ENCODE data around the gene AFF3.
A peak's percentile ranks its signal among the peaks of the same experiment; 100 is the strongest.

AFF3 gene

DNA sequence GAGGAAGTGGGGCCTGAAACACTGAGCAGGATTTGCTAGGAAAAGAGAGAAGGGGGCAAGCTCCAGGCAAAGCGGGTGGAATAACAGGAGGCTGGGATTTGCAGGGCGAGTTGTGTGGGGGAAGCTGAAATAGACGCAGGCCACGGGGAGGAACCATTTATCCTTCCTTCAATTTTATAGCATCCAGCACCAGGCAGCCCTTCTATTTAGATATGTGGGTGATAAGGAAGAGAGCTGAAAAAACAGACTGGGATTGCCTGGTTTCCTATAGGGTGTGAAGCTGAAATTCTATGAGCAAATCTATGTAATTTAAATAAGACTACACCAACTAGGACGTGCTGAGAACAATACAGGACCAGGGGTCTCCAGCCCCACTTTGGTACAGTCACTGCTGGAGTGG is 520.6 kb downstream of the AFF3 start:
- DNase-seq: no peak

DNA sequence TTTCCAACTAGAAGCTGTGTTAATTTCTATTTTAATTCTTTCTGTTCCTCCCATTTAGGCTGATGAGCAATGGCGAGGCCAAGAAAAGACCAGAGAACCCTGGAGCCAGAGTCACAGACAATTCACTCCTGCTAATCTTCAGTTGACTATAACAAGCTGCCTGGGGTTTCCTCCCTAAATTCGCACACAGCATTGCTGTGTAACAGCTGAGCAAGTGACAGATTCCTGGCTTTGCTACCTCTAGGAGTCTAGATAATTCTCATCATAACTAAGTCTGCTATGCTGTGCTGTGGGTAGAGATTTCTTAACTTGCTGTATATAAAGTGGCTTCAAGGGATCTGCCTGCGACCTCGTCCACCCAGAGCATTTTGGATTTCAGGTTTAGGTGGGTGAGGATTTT is 521.3 kb downstream of the AFF3 start:
- no peak for DNase-seq

DNA sequence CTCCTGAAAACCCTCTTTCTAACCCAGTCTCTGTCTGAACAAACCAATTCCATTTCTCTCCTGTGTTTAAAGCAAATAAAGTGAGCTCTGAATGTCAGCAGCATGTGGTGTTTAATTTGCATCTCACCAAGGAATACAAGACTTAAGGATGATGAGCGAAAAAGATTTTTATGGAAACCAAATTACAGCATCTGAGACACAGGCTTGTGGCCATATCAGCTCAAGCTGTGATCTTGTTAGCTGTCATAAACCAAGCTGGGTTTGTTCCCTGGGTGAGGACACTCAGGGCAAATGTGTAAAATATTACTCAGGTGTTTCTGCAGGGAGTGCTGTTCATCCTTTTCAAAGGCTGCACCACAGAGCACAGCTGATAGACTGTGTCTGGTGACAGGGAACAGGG is 523.2 kb downstream of the AFF3 start:
- peak; percentile 51 for DNase-seq

DNA sequence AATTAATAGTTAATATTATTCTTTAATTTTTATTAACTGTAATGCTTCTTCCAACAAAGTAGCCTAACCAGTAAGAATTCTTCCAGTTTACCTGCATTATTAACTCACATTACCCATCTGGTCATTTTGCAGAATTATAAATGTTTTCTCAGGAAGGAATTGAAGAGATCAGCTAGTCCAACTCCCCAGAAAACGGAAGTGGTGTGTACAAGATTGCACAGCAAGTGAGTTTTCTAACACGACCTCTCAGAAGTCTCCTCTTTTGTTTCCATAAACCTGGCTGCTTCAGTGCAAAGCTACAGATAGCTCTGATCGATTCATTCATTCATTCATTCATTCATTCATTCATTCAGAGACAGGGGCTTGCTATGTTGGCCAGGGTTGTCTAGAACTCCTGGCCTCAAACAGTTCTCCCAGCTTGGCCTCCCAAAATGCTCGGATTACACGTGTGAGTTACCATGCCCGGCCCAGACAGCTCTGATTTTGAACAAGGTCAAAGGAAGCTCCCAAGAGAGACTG is 523.8 kb downstream of the AFF3 start:
- DNase-seq: no peak

DNA sequence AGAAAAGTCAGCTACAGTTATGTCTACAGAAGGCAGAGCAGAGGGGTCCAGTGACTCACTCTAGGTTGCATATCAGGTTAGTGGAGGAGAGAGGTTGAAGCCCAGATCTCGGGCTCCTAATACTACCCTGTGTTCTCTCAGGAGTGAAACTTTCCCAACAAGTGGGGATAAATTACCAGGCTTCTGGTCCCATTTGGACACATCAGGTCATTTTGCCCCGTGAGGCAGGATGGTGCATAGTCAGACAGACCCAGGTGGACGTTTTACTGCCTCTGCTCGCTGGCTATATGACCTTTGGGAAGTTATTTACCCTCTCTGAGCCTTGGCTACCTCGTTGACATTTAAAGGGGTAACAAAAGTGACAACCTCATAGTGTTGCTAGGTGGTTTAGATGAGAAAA is 524.6 kb downstream of the AFF3 start:
- DNase-seq: peak; percentile 9

DNA sequence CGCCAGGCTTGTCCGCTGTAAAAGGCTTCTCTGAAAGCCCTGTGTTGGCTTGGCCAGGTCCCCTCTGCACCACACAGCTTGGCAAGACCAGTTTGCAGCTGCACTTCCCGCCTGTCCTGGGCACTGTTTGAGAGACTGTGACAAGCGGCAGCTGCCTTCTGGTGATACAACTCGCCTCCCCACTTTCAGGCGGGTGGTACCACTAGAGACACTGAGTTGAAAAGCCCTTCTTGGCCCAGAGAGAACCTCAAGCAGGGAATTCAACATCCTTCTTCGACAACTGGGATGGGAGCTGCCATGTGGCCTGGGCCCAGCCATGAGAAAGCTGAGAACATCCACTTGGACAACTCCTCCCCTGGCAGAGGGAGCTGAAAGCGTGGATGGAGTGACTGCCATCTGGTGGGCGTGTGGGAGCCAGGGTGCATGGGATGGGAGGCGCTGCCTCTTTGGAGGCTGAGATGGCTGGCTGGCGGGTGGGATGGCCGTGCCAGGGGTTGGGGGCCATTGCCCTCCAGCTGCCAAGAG is 527.1 kb downstream of the AFF3 start:
- DNase-seq: peak; percentile 68

DNA sequence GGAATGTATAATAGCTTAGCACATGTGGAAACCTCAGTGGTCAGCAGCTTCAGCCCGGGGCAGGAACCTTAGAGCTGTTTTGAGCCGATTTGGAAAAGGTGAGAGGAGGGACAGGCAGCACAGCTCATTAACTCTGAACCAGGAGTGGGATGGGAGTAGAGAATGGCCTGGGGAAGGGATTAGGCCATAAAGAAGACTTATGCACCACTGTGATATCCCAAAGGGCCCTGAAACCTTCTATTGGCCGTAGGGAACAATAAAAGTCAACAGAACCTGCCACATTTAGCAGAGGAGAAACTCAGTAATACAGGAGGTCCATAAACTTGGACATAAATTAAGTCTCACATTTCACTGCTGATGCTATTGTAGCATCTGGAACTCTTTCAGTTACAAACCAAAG is 528.4 kb downstream of the AFF3 start:
- DNase-seq: peak; percentile 94

DNA sequence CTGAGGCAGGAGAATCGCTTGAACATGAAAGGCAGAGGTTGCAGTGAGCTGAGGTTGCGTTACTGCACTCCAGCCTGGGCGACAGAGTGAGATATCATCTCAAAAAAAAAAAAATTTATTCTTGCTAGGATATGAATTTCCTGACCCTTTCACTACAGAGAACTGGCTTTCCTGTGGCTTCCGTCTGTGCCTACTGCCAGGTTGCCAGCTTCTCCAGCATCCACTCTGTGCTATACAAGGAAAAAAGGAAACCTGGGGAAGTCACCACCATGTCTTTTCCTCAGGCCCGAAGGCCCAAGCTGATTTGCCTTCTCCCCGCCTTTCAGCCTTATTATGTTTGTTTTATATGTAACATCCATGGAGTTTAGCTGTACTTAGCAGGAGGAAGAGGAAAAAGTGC is 530.6 kb downstream of the AFF3 start:
- DNase-seq: no peak

DNA sequence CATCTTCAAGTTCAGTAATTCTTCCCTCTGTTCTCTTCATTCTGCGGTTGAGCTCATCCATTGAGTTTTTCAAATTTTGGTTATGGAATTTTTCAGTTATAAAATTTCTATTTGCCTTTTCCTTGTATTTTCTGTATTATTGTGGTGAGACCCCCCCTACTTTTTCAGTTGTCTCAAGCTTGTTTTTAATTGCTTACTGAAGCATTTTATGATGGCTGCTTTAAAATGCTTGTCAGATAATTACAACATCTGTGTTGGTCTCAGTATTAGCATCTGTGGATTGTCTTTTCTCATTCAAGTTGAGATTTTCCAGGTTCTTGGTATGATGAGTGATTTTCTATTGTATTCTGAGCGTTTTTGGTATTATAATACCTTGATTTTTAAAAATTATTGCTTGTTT is 531.4 kb downstream of the AFF3 start:
- no peak for DNase-seq

DNA sequence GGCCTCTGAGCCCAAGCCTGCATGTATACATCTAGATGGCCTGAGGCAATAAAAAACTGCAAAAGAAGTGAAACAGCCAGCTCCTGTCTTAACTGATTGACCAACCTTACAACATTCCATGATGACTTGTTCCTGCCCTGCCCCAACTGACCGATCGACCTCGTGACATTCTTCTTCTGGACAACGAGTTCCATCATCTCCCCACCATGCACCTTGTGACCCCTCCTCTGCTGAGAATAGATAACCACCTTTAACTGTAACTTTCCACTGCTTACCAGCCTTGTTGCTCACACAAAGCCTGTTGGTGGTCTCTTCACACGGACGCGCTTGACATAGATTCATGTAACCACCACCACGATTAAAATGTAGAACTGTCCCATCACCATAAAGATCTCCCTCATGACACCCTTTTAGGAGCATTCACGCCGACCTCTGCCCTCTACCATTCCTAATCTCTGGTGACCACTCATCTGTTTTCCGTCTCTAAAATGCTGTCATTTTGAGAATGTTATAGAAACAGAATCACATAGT is 532.5 kb downstream of the AFF3 start:
- no peak for DNase-seq

DNA sequence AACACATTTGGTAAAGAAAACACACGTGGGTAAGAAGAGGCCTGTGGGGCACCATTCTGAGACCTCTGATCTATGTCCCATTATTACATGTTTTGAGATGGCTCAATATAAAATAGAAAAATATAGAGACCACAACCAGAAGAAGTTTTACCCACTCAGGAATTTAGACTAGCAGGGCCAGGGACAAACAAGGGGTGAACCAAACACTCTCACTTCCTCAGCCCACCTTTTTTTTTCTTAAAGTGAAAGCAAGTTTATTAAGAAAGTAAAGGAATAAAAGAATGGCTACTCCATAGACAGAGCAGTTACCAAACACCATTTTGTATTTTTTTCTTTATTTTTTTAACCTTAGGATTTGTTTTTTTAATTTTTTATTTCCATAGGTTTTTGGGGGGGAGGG is 533.5 kb downstream of the AFF3 start:
- no peak for DNase-seq

DNA sequence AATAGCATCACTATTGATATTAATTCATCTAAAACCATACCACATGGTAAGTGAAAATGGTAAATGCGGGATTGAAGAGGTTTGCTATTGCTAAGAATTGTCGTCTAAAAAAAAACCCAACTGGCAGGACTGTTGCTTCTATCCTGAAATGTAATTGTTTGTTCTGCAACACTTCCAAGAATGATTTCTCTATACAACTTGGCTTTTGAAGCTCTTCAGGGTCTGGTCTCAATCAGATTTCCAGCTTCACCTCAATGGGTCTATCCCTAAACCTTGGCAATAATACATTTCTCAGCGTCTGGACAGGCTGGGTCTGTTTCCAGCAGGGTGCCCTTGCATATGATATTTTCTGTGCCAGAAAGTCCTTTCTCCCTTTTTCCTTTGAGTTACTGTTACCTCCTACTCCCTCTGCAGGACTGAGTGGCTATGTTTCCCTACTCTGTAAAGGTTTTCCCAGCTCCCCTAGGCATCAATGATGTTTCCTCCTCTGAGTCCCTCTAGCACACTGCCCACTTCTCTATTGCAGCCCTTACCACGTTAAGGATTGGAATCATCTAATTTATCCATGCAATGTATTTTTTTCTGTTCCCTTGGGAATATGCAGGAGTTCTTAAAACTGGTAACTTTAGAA is 534.4 kb downstream of the AFF3 start:
- DNase-seq: peak; percentile 53

DNA sequence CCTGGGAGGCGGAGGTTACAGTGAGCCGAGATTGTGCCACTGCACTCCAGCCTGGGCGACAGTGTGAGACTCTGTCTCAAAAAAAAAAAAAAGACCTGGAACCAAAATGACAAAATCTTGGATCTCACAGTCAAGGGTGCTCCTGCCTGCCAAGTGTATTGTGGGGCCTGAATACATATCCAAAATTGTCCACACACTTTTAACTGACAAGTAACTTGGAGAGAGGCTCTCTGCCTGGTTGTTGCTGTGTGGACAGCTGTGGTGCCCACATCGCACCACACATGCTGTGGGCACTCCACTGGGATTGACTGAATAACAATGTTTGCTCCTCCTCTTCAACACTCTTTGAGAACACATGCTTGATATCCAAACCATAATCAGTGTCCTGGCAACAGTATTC is 534.9 kb downstream of the AFF3 start:
- no peak for DNase-seq

DNA sequence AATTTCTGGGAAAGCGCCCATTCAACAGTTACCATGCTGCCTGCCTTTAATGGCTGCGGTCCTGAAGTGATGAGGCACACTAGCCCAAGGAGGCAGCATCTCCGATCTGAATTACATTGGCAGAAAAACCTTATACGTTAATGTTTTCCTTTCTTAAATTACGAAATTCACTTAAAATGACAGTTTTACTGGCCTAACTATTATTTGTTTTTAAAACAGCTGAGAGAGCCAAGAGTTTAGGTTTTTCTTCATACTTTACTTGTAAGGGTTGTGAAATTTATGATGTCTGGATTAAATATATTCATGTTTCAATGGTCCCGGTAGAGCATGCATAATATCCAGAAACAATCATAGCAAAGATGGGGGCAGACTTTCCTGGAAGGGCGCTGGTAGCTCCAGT is 537.4 kb downstream of the AFF3 start:
- no peak for DNase-seq

DNA sequence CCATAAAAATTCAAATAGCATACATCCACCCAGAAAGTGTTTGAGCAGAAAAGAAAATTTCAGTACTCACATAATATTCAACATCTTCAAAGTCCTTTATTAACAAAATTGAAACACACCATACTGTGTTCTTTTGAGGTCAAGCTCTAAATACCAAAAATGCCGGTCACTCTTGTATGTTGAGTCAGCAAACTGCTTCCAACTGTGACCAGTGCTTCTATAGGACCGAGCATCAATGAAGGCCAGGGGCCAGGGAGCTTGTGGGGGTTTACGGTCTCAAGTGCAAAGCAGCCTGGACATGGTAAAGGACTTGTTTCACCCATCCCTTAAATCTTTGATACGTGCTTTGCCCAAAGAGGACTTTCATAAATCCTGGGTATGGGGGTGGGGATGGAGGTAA is 539.9 kb downstream of the AFF3 start:
- no peak for DNase-seq

DNA sequence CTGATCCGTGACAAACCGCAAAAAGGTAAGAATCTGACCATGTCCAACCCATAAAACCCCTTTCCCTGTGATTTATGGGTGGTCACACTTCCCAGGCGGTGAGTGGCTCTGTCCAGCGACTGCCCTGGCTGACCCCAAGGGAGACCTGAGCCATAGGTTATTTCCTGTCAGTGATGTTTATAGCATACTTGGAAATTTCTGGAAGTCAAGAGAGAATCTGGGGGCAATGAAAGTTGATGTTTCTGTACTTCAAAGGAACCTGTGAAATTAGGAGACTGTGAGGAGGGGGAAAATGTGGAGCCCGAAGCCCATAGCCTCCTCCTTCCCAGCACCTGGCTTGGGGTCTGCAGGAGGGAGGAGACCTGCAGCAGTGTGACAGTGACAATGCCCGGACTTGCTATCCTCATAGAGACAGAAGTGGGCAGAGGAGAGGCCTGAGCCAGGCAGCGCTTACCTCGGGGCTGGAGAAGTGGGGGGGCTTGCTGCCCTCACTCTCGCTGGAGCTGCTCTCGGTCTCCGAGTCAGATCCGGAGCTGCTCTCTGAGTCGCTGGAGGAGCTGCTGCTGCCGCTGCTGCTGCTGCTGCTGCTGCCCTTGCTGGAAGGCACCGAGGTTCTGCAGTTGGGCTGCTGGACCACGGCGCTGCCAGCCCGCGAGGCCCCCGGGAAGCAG is 541.3 kb downstream of the AFF3 start:
- no peak for DNase-seq

DNA sequence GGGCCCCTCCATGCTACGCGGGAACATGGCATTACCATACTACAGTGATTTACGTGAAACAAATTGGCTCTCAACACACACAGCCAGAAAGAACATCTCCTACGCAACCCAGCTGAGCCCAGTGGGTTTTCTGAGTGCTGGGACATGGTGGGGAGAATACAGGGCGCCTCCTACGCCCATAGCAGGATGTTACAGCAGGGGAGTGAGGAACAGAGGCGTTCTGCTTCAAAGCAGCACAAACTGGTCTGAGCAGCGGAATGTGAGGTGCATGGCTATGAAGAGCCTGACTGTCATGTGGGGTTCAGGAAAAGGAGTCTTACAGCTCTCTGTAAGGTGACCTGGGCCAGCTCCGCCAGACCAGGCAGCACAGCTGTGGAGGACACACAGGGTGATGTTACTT is 543.9 kb downstream of the AFF3 start:
- DNase-seq: no peak

DNA sequence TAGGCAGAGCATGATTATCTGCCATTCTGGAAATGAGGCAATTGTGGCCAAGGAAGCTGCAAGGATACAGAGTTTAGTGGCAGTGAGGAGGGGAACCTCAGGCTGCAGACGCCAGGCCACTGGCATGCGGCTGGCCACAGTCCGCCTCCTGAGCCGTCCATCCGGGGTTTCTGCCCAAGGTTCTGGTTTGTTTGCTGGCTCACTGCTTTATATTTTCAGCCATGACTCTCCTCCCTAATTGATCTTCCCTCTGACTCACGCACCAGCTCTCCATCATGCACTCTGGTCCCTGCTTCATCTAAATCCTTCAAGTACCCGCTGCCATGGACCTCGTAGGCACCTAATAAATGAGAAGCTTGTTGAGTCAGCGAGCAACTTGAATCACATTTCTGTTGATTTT is 544.8 kb downstream of the AFF3 start:
- no peak for DNase-seq

DNA sequence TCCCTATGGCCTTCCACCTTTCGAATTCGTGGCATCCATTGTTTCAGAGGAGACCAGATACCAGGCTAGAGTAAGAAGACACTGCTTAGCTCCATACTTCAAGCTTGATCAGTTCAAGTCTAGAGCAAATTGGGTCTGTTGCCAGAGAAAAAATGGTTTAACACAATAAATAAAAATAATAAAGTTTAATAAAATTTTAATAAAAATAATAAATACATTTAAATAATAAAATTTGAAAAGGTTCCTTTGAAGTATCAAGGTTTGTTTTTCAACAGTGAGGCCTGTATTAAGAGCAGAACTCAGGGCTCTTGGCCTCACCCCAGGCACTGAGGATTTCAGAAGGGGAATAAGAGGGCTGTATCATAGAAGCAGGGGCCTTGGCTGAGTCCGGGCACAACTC is 547.0 kb downstream of the AFF3 start:
- DNase-seq: no peak

DNA sequence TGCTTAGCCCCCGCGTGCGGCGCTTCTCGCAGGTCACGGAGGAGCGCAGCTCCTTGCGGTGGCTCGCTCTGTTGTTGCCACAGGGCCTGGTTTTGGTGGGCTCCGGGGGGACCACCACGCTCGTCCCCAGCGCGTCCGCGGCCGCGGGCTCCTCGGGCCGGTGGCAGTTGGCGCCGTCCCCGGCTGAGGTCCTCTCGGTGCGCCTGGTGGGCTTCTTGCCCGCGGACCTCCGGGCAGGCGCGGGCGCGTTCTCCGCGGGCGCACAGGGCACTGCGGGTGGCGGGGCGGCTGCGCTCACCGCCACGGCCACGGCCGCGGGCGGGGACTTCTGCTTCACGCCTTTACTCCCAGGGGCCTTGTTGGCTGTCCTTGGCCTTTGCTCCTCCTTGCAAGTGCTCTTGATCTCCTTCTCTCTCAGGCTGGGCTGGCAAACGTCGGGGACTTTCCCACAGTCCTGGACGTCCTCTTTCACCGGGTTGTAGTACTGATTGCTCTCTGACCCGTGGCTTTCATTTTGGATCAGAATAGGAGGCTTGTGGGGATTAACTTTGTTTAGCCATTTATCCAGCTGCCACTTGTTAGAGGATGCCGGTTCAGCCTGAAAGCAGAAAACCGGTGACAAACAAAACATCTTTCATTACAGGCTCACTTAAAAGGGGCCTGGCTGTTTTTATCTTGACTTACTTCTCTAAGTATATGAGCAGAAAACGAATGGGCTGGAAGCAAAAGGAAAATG is 548.5 kb downstream of the AFF3 start:
- DNase-seq: no peak

DNA sequence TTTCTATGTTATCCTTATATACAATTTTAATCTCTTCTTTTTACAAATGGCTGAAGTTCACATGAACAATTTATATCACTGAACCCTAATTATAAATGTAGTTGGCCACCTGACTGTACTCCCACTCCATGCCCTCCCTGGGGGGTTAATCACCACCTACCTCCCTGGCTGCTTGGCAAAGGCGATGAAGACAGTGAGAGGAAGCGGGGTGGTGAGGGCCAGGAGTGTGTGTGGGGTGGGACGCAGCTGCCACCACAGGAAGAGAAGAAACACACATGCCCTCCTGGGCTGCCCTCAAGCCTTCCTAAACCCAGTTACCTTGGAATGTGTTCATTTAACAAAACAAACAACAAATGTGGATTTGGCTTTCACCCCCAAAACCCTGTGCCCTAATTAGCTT is 565.6 kb downstream of the AFF3 start:
- peak; percentile 89 for DNase-seq

DNA sequence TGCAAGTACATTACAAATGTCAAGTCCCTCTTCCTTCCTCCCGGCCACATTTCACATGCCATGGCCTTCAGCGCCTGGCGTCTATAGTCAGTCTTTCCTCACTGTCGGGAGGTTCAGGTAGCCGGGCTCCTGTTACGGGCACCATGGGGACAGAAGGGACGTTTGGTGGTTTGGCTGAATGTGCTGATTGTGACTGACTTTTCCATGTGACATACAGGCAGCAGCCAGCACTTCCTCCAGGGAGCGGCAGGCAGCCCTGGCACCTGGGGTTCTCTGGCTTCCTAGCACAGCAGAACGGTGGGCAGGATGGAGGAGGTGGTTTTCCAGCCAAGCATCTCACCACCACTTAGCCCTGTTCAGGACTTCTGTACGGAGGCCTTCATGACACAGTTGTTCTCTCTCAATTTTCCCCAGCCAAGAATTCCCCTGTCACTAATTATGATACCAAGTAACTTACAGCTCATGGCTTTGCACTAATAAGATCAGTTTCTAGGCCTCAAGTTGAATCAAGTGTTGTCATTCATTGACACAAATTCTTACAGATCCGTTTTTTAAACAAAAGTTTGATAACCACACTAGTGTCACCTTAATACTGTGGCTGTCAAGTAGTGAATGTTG is 568.6 kb downstream of the AFF3 start:
- DNase-seq: peak; percentile 52

All from NCI-H69 (cell line).